GM19351 (cell line): ENCODE data around the gene PLEKHA7.
A peak's percentile ranks its signal among the peaks of the same experiment; 100 is the strongest.
"Not testable (repeated sequence)": the region's sequence is repeated elsewhere in the genome, so short reads cannot be mapped to it uniquely, and the experiment has no call there.

Source experiments
- ATAC-seq: cut with Tn5 transposase; IDR thresholded peaks from one replicate; pipeline ENCODE4 v1.9.1; 2021; ENCODE audit warnings: mild to moderate bottlenecking, moderate library complexity; ENCODE audit not compliant: unreplicated experiment

The PLEKHA7 gene

DNA sequence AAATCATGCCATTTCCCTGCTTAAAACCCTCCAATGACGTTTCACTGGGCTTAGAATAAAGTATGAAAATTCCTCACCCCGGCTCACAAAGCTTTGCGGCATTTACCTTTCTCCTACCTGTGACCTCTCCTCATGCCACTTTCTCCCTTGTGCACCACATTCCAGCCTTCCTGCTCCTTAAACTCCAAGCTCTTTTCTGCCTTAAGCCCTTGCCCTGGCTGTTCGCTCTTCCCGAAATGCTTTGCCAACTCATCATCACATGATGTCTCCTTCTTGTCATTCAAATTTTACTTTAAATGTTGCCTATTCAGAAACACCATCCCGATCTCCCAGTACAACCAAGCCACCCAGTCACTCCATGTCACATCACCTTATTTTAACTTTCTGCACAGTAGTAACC, 2.0 kb downstream of the PLEKHA7 start:
- ATAC-seq: no peak

DNA sequence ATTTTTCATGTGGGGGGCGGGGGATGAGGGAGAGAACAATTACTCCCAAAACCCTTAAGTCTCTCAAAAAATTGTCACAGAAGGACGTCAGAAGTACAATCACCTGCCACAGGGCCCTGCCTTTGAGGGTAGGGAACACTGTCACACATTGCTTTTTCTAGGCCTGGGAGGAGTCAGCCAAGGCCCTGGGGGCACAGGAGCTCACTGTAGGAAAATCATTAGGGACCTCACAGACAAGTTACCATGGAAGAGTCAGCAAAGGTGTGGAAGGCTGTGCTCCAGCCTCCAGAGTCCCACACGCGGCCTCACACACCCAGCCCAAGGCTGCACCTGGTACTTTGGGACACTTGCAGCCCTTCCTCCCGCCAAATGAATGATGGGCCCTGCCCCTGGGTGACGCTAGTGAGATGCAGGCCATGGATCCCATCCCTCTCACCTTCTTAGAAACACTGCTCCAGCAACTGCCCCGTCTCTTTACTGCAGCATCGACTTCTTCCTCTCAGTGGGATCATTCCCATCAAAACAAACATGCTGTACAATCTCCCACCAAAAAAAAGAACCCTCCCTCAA, 3.3 kb downstream of the PLEKHA7 start:
- no peak for ATAC-seq

DNA sequence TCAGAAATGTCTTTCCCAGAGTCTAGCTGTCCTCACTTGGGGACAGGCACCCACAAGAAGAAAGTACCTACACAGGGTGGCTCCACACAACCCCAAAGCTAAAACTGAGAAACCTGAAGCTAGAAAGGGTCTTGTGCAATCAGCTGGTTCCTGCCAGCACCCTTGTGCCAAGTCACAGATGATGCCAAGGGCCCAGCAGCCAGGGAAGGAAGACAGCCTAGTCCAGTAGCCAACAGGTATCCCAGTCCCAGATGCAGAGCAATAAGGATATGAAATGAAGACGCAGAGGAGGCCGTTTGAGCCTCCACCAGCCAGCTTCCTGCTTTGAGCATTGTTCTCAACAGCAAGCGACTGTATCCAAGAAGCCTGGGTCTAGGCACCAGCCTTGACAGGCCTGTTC, 6.1 kb downstream of the PLEKHA7 start:
- ATAC-seq: no peak

DNA sequence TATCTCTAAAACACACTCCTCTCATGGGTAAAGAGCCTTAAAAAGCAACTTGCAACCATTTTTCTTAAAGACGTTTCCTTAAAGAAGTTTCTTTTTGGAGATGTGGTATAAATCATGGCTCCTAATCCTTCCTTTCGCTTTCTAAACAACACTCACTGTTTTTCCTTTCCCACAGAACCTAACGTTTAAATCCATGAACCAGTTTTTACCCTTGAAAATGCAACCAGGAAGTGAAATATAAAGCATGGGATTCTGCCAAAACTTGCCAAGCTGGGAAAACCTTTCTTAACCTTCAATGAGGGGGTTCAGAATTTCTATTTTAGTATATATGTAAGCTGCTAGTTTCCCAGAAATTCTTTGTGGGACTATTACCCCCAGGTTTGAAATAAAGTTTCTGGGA, 8.6 kb downstream of the PLEKHA7 start:
- ATAC-seq: no peak

DNA sequence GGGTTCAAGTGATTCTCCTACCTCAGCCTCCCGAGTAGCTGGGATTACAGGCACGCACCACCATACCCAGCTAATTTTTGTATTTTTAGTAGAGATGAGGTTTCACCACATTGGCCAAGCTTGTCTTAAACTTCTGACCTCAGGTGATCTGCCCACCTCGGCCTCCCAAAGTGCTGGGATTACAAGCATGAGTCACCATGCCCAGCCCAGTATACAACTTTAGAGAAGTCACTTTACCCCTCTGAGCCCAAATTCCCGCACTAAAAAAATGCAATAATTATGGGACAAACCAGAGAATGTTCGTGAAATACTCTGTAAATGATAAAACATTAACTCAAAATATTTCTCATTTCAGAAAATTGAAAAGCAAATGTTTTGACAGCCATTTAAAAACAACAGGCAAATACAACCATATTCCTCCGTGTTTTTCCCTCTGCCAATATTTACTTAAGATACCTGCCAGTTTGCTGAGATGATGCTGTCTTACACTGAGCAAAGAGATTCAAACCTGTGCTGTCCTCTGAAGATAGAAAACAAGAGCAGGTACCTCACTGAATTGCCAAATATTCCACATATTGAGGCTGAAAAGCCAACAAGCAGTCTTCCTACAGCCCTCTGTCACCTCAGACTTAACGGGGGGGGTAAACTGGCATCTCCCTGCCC, 9.6 kb downstream of the PLEKHA7 start:
- ATAC-seq: no peak

DNA sequence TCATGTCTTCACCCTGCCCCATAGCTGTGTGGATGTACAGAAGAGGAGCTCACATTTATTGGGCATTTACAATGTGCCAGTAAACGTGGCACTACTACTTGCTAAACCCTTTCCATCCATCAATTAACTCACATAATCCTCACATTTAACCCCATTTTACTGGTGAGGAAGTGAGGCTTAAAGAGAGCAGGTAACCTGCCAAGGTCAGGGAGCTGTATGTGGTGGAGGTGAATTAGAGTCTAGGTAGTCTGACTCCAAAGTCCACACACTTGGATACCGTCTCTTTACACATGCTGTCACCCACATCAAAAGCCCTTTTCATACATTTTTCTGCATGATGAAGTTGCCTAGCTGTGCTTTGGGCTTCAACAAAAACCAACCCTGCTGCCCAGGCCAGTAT, 10.8 kb downstream of the PLEKHA7 start:
- no peak for ATAC-seq

DNA sequence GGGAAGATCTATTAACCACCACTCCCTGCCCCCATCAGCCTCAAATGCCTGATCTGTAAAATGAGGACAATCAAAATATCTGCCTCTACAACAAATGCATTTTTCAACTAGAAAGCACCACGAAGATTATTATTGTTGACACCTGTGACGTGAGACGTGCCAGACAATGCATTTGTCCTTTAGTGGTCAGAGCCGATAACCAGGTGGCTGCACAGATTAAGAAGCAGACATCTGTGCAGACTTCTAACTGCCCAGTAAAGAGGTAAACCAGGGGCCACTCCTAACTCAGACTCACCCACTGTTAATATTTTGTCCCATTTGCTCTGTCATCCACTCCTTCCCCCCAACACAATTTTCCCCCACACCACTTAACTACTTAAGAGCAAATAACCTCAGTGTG, 11.7 kb downstream of the PLEKHA7 start:
- no peak for ATAC-seq

DNA sequence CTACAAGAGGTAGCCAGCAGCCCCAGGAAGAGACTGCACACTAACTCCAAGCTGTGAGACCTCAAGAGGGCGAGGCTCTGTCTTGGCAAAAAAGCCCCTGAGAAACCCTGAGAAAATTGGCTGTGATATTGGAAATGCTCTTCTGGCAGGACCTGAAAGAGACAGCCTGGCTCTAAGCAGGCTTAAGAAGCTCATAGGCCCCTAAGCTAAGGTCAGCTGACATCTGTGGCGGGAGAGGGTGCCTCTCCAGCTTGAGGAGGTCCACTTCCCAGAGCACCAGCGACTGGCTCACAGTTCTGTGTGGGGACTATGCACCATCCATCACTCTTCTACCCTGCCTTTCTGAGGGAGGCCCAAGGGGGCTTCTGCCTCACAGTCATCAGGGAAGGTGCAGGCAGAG, 12.4 kb downstream of the PLEKHA7 start:
- no peak for ATAC-seq

DNA sequence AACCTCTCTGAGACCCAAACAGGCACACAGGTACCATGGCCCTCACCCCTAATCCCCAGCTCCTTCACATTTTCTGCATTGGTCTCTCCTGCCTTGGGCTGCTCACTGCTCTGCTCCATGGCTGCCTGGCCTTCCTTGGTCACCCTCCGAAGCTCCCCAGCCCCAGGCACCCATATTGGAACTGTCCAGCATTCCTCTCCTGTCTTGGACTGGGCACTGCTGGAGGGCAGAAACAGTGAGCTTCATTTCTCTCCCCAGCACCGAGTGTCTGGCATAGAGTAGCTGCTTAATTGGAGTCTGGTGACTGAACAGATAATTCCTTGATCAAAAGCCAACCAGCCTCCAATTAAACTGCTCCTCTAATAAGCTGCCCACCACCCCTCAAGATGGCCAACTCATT, 13.2 kb downstream of the PLEKHA7 start:
- ATAC-seq: no peak

DNA sequence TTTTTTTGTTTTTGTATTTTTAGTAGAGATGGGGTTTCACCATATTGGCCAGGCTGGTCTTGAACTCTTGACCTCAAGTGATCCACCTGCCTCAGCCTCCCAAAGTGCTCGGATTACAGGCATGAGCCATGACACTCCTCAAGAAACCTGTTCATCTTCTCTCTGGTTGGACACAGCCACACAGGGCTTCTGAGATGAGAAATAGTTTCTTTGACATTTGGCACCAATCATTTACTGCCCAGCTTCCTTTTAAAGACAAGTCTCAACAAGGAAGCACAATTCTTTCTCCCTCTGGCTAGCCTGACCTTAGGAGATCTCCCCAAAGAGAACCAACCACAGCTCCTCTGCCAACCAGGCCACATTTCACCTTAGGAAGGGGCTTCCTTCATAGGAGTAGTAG, 14.0 kb downstream of the PLEKHA7 start:
- not testable (repeated sequence) for ATAC-seq

DNA sequence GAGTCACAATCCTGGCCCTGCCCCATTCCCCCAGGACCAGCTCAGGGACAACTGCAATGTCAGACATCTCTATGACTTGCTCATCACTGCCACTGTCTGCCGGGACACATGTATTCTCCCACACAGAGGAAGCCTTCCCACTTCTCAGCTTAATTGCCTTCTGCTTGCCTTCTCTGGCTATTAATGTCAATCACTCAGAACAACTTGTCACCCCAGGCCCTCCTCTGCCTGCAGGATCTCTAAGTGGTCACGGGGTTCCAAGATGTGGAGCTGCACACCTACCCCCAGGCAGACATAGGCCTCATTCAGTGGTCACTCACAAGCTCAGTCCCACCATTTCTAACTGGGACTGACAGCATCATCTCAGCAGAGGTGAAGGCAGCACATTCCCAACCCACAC, 15.1 kb downstream of the PLEKHA7 start:
- ATAC-seq: no peak

DNA sequence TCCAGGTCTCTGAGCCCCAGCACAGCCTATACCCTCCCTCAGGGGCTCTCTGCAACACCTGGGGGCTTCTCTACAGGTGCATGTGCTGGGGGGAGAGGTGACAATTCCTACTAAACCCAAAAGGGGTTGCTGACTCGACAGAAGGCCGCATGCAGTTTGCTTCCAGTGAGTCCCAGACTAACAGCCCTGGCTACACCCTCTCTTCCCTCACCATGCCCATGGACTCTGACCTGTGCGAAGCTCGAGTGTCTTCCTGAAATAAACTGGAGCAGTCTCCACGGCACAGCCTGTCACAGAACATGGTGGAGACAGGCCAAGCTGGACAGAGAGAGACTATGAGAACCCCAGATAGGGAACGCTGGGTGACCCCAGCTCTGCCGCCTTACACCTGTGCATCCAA, 16.6 kb downstream of the PLEKHA7 start:
- no peak for ATAC-seq

DNA sequence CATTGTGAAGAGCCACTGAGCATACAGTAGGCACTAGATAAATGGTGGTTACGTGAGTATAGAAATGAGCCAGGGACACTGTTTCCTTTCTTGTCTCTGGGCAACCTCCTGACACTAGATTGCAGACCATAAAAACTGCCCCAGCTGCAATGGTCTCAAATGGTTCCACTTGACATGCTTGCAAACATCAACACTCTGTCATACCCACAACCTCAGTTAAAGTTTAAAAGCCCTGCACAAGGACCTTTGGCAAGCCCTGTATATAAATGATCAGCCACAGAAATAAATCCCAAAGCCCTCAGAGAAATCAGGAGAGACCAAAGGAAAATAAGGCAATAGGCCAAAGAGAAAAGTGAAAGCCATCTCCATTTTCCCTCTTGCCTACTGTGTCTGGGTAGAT, 20.7 kb downstream of the PLEKHA7 start:
- no peak for ATAC-seq

DNA sequence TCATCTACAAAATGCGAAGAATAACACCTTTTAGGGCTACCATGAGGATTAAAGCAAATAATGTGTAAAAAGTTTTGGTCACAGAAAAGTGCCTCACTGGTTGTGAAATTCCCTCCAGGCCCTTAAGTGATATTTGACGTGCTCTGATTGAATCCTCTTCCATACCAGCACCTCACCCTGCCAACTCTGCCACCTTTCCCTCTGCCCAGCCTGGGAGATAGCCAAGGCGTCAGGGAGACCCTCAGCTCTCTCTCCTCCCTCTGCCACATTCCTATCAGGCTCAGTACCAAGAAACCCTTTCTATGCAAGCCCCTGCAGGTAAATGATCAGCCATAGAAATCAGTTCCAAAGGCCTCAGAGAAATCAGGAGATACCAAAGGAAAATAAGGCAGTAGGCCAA, 21.4 kb downstream of the PLEKHA7 start:
- no peak for ATAC-seq

DNA sequence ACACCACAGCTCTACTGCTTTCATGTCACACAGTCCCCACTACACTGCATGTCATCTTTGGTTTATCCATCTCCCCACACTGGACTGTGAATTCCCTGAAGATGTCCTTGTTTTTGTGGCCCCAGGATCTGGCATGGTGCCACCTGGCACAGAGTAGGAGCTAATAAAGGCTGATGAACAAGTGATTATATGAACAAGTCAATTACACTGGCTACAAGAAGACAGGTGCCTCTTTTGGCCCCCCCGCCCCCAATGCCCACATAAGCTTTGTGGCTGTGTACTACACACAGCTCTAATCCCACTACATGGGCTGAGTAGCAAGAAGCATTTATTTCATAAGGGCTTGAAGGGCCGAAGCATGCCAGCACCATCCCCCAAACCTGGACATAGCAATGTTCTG, 24.7 kb downstream of the PLEKHA7 start:
- no peak for ATAC-seq

DNA sequence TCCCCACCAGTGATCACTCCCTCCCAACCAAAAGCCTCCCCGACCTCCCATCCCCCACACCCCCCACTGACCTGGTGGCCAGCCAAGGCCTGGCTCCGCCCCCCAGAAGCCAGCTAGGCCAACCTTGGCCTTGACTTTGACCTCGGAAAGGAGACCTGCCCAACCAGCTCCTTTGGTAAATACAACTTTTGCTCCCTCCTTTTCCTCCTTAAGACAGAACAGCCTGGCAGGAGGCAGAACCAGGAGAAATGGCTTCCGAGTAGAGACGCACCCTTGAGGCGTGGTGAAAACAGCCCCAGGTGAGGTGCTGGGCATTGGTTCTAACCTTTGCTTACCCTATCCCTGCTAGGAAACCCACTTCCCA, 27.0 kb downstream of the PLEKHA7 start:
- ATAC-seq: no peak

DNA sequence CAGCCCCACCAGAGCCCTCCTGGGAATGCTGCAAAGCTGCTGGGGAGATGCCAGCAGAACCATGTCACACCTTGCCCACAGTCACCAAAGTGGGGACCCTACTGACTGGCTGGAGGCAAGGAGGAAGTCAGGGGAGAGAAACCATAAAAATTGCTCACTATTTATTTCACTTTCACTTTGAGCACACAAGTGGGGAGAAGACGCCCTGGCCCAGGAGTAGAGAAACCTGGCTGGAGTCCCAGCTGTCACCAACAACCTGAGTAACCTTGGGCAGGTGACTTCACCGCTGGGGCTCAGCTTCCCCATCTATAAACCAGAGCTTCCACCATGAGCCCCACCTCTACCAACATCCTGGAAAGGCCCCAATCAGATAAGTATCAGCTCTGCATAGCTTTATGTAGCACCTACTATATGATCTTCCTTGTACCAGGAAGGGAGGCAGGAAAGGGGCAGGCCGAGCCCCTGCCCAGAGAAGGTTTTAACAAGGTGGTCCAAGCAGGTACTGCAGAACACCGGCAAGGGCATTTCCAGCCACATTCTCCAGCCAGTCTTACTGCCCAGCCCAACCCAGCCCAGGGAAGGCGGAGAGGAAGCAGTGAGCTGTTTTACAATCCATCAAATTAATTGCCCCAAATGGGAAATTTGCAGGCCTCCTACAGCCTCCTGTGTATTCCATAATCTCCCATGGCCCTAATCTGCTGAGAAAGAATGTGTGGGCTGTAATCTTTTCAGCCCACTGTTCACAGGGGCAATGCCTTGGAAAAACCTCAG, 27.6 kb downstream of the PLEKHA7 start:
- peak; percentile 97 for ATAC-seq

DNA sequence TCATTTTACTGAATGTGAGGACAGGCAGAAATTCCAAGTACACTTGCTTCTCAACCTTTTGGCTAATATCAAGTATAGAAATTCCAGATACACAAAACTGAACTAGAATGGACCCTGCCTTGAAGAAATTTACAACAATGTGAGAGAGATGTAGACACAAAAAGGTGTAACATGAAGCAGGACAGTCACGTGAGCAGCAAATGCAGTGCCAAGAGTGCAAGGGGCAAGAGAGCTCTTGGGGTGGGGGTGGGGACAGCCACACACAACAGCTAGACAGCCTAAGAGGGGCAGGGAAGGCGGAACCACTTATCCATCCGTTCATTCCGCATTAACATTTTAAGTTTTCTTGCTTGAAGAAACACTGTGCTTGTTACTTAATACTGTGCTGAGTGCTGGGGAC, 28.9 kb downstream of the PLEKHA7 start:
- ATAC-seq: no peak

DNA sequence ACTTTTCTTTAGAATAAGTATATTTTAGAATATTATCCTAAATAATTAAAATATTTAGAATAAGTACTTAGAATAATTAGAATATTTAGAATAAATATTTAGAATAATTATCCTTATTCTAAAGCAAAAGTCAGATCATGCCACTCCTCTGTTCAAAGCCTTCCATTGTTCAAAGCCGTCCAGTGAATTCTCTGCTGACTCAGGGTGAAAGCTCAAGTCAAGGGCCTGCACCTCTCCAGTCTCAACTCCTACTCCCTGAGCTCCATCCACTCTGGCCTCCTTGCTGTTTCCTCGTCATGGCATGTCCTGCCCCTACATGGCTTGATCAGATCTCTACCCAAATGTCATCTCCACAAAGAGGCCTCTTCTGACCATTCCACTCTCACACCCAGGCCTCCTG, 30.0 kb downstream of the PLEKHA7 start:
- ATAC-seq: no peak

DNA sequence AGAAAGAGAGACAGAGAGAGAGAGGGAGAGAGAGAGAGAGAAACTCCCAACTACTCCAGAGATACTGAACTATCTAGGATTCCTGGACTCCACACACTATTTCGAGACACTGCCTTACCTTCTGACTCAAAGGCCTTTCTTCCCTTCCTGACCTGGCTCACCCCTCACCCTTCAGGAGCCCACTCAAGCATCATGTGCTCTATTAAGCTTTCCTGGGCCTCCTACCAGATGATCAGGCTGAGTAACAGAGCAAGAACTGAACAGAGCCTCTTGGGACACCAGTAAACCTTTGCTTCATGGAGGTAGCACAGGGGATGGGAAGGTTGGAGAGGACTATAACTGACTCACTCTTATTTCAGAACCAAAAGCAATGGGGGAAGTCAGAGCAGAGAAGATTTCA, 31.4 kb downstream of the PLEKHA7 start:
- no peak for ATAC-seq

DNA sequence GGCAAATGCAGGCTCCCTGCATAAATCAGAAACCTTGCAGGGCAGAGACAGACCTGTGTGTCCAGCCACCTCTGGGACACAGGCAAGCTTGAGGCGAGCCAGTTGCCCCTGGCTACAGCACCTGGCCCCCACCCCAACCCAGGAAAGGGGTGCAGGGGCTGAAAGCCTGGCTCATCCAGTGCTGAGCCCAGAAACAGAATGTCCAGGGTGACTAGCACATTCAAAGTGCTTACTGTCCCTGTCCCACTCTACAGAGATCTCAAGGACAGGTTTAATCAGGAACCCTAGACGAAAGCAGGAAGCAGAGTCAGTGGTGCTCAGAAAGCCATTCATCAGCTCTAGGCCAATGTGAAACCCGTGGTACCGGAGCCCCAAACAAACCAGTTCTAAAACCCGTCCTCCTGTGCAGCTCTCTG, 31.9 kb downstream of the PLEKHA7 start:
- no peak for ATAC-seq

DNA sequence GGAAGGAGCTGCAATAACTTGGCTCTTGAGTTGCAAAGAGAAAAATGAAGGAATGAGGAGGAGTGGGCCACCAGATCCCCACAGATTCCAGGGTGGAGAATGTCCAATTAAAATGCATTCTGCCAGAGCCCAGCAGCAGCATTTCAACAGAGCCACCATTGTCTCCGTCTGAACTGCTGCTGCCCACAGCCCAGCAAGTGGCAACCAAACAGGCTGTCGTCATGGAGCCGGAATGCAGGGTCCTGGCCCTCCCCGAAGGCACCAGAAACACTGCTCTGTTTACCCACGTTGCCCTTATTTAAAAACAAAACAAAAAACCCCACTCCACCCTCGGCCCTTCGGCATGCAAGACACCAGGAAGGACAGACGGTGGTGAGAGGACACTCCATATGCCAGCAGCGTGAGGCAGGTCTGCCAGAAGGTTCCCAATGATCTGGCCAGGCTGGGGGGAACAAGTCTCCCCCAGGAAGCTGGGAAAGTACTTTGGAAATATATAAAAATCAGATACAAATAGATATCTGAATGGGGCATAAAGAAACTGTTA, 32.5 kb downstream of the PLEKHA7 start:
- no peak for ATAC-seq
